Tibial nerve (tissue), 4 donors: Measurements from ENCODE around the gene GRIK4.

Experiments
- EP300 ChIP-seq, 2 donors: sonication (generic); formaldehyde crosslinking; IDR thresholded peaks; one replicate each; pipeline ENCODE4 v1.6.1; 2017; ENCODE audit warnings: antibody characterized with exemption in 2 of 2, mild to moderate bottlenecking in 1 of 2
- POLR2A ChIP-seq, 2 donors: fragments of 450-650 bp; IDR thresholded peaks; one replicate each; pipeline ENCODE4 v1.6.1; 2017; ENCODE audit warnings: antibody characterized with exemption in 2 of 2, mild to moderate bottlenecking in 2 of 2, moderate library complexity in 2 of 2
- TF ChIP-seq, protein P1 (sequence below), 5 experiments: fragments of 200-600 bp in 3 of 5; fragments of 450-650 bp in 2 of 5; sonication (generic) in 3 of 5; IDR thresholded peaks; one replicate each; pipeline ENCODE4 v1.5.1; 2016 to 2019; ENCODE audit warnings: antibody characterized with exemption in 5 of 5, mild to moderate bottlenecking in 3 of 5, moderate library complexity in 2 of 5

- TF ChIP-seq, protein P1, sequence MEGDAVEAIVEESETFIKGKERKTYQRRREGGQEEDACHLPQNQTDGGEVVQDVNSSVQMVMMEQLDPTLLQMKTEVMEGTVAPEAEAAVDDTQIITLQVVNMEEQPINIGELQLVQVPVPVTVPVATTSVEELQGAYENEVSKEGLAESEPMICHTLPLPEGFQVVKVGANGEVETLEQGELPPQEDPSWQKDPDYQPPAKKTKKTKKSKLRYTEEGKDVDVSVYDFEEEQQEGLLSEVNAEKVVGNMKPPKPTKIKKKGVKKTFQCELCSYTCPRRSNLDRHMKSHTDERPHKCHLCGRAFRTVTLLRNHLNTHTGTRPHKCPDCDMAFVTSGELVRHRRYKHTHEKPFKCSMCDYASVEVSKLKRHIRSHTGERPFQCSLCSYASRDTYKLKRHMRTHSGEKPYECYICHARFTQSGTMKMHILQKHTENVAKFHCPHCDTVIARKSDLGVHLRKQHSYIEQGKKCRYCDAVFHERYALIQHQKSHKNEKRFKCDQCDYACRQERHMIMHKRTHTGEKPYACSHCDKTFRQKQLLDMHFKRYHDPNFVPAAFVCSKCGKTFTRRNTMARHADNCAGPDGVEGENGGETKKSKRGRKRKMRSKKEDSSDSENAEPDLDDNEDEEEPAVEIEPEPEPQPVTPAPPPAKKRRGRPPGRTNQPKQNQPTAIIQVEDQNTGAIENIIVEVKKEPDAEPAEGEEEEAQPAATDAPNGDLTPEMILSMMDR (IDR thresholded peaks at IDR 0.05) = no peak
- TF ChIP-seq POLR2A (IDR thresholded peaks at IDR 0.05) (no peak), EP300 (IDR thresholded peaks at IDR 0.05) (no peak)
Observed at GRCh38 chr11:120969993-120970392, 458.4 kb downstream of the GRIK4 start.
